Ectodermal cell (in vitro differentiated cells): ENCODE results near the gene GPANK1.
A peak's percentile ranks its signal among the peaks of the same experiment; 100 is the strongest.

ENCODE experiments used
- H3K27ac ChIP-seq: 2 replicates; pipeline ENCODE4 v1.7.0; 2013; ENCODE audit warnings: mild to moderate bottlenecking, low read depth, low read length; ENCODE audit not compliant: insufficient read depth, poor library complexity, severe bottlenecking
- H3K27me3 ChIP-seq: 2 replicates; pipeline ENCODE4 v1.7.0; 2013; ENCODE audit warnings: mild to moderate bottlenecking, low read length; ENCODE audit not compliant: insufficient read depth, control insufficient read depth, poor library complexity, severe bottlenecking
- H3K36me3 ChIP-seq: one replicate; pipeline ENCODE4 v1.7.0; 2013; ENCODE audit warnings: low read length; ENCODE audit not compliant: control insufficient read depth, insufficient read depth
- H3K4me1 ChIP-seq: one replicate; pipeline ENCODE4 v1.7.0; 2013; ENCODE audit warnings: low read length; ENCODE audit not compliant: control insufficient read depth, insufficient read depth
- H3K4me3 ChIP-seq: 2 replicates; pipeline ENCODE4 v1.7.0; 2013; ENCODE audit warnings: low read depth, low read length, control low read depth; ENCODE audit not compliant: insufficient read depth
- H3K9me3 ChIP-seq: 2 replicates; pipeline ENCODE4 v1.7.0; 2013; ENCODE audit warnings: mild to moderate bottlenecking, low read length, moderate library complexity; ENCODE audit not compliant: control insufficient read depth
- WGBS, 2 experiments: methylation state at CpG; one replicate each; pipeline ENCODE4 v1.1.7; 2013; ENCODE audit warnings: missing lambda C conversion rate in 2 of 2; 5-methylcytosine and 5-hydroxymethylcytosine counted together

GPANK1 gene

DNA sequence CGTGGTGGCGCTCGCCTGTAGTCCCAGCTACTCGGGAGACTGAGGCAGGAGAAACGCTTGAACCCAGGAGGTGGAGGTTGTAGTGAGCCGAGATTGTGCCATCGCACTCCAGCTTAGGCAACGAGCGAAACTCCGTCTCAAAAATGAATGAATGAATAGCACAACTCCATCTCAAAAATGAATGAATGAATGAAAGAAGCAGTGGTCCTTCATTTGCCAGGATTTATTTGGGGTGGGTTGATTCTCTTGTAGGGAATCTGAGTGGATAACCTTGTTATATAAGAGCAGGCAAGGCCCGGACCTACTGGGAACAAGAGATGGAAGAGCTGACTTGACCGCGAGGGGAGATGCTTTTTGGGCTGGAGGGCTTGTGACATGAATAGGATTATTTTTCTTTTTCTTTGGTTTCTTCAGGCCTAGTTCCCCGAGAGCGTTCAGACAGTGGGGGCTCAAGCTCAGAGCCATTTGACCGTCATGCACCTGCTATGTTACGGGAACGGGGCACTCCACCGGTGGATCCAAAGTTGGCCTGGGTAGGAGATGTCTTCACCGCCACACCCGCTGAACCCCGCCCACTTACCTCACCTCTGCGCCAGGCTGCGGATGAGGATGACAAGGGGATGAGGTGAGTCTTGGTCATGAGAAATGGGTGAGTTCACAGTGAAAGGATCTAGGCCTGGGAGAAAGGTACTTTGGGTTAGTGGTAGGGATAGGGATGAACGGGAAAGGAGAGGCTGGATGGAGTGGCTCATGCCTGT, 34.4 kb downstream of the GPANK1 start:
- Histone ChIP-seq H3K4me3 (no peak overlapping the region), H3K4me1 (no peaks in the 10 kb centered on the region), H3K9me3 (no peaks in the 10 kb centered on the region), H3K27ac (no peak overlapping the region), H3K27me3 (no peaks in the 10 kb centered on the region), H3K36me3 (peaks cover 98% of the 10 kb centered on the region)
- 92 to 93% methylated on average over 25 of the region's 25 CpGs for WGBS, 2 experiments

DNA sequence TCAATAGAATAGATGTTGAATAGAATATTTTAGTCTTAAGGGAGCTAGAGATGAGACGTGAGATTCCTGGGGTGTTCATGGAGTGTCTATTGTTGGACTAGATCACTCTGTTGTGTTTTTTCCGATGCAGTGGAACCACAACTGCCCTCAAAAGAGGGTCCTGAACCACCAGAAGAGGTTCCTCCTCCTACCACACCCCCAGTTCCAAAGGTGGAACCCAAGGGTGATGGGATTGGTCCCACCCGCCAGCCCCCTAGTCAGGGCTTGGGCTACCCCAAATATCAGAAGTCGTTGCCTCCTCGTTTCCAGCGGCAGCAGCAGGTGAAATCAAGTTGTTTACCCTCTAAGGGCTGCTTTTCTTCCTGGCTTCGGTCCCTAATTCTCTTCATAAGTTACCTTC, 35.8 kb downstream of the GPANK1 start:
- Histone ChIP-seq H3K4me1 (no peaks in the 10 kb centered on the region), H3K4me3 (no peak overlapping the region), H3K9me3 (no peaks in the 10 kb centered on the region), H3K27me3 (no peaks in the 10 kb centered on the region), H3K36me3 (peaks cover 98% of the 10 kb centered on the region), H3K27ac (no peak overlapping the region)
- WGBS, 2 experiments = 94 to 96% methylated on average over 7 of the region's 7 CpGs

GRCh38 chr6:31627690-31628287, 37.0 kb downstream of the GPANK1 start:
- Histone ChIP-seq H3K36me3 (peaks cover 98% of the 10 kb centered on the region), H3K9me3 (no peaks in the 10 kb centered on the region), H3K27ac (no peak overlapping the region), H3K4me3 (no peak overlapping the region), H3K4me1 (peaks cover 2% of the 10 kb centered on the region), H3K27me3 (no peaks in the 10 kb centered on the region)
- WGBS, 2 experiments = 94 to 97% methylated on average over 19 of the region's 19 CpGs

- no peak overlapping the region for H3K27ac ChIP-seq
- H3K9me3 ChIP-seq = no peaks in the 10 kb centered on the region
- no peak overlapping the region for H3K4me3 ChIP-seq
- peaks cover 10% of the 10 kb centered on the region for H3K4me1 ChIP-seq
- H3K36me3 ChIP-seq = peaks cover 93% of the 10 kb centered on the region
- 95 to 97% methylated on average over 9 to 10 of the region's 10 CpGs for WGBS, 2 experiments
- no peaks in the 10 kb centered on the region for H3K27me3 ChIP-seq
These were observed 37.8 kb downstream of the GPANK1 start for GRCh38 chr6:31626952-31627351.

DNA sequence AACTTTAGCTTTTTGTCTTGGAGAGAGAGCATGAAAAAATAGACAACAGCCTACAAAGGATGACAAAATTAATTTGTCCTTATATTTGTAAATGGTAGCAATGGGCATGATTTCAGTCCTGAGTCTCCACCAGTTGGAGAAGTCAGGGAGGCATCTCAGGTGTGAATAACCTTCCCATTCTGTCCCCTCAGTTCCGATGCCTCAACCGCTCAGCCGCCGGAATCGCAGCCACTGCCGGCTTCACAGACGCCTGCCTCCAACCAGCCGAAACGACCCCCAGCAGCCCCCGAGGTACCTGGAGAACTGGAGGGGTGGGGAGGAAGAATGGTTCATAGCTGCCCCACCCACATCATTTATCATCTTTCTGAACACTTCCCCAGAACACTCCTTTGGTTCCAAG, 40.7 kb downstream of the GPANK1 start:
- peaks cover 65% of the 10 kb centered on the region for H3K36me3 ChIP-seq
- H3K27ac ChIP-seq = no peak overlapping the region
- H3K4me1 ChIP-seq = peaks cover 10% of the 10 kb centered on the region
- WGBS, 2 experiments = 97 to 99% methylated on average over 10 of the region's 10 CpGs
- no peaks in the 10 kb centered on the region for H3K27me3 ChIP-seq
- H3K9me3 ChIP-seq = no peaks in the 10 kb centered on the region
- H3K4me3 ChIP-seq = no peak overlapping the region

DNA sequence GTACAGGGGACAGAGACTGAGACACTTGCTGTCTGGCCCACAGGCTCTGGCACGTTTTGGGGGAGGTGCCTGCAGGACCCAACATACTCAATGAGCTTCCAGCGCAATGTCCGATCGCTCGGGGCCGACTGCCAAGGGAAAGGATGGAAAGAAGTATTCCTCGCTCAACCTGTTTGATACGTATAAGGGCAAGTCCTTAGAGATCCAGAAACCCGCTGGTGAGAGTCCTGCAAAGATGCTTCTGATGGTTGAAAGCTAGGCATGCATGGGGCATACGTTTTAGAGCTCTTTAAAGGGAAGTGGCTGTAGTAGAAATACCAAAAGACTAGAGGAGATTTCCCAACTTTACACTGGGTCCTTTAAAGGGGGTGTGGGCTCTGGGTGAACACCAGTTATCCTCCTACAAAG, 42.1 kb downstream of the GPANK1 start:
- no peaks in the 10 kb centered on the region for H3K27me3 ChIP-seq
- H3K4me3 ChIP-seq = peak overlapping the region; percentile 79
- no peaks in the 10 kb centered on the region for H3K9me3 ChIP-seq
- peaks cover 51% of the 10 kb centered on the region for H3K36me3 ChIP-seq
- H3K27ac ChIP-seq = no peak overlapping the region
- peaks cover 10% of the 10 kb centered on the region for H3K4me1 ChIP-seq
- WGBS, 2 experiments = 92 to 94% methylated on average over 10 of the region's 10 CpGs

DNA sequence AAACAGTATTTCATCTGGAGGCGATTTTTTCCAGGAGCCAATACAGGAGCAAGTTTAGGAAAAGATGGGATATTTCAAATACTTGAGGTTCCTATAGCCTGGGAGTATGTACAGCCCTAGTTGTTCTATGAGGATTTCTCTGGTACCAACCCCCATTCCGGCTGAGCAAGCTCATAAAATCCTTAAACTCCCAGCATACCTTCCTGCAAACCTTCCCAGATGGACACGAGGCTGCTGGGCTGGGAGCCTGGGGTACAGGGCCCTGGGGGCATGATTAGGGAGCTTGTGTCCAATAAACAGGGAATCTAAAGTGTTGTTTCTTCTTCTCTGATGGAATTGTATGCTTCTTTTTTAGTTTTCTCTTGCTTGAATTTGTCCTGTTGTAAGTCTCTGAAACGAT, 42.8 kb downstream of the GPANK1 start:
- WGBS, 2 experiments = 39 to 44% methylated on average over 4 of the region's 4 CpGs
- H3K27ac ChIP-seq = no peak overlapping the region

DNA sequence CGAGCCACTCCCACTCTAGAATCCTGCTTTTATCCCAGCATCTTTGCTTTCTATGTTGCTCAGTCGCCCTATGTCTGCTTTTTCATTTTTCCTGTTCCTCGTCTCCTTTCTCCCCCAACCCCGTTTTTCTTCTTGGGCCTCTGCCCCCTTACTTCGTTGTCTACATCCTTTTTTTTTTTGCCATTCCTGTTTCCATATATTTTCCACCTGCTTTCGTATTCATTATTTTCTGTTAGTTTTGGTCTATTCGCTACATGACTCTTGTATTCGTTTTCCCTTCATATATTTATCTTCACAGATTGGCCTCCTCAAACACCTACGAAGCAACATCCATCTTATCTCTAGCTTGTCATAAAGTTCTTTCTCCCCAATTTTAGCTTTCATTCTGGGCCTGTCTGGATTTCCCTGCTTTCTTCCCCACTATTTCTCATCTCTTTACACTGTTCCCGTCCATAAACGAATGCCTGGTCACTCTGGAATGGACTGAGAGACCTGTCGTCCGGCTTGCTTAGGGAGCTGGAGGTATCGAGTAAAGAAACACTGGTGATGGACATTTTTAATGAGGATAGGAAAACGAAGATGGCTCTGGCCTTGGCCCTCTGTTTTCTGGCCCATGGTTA, 43.4 kb downstream of the GPANK1 start:
- Histone ChIP-seq H3K4me1 (peaks cover 10% of the 10 kb centered on the region), H3K9me3 (no peaks in the 10 kb centered on the region), H3K36me3 (peaks cover 39% of the 10 kb centered on the region), H3K27me3 (no peaks in the 10 kb centered on the region), H3K4me3 (peak overlapping the region; percentile 79), H3K27ac (peak overlapping the region; percentile 100)
- WGBS, 2 experiments = 6 to 7% methylated on average over 15 of the region's 15 CpGs

More for the DNA sequence above, 42.8 kb downstream of the GPANK1 start:
- peaks cover 10% of the 10 kb centered on the region for H3K4me1 ChIP-seq
- H3K9me3 ChIP-seq = no peaks in the 10 kb centered on the region
- H3K4me3 ChIP-seq = peak overlapping the region; percentile 79
- H3K27me3 ChIP-seq = no peaks in the 10 kb centered on the region
- peaks cover 45% of the 10 kb centered on the region for H3K36me3 ChIP-seq

GRCh38 chr6:31620586-31621319, 44.0 kb downstream of the GPANK1 start, which contains the start of gene PRRC2A:
Gene PRRC2A, plus strand, starts transcription at chr6:31620715. Its CDS starts 2,075 bp downstream, at chr6:31622790.
- WGBS, 2 experiments = 0% methylated on average over 67 of the region's 67 CpGs
- peak within 1 kb of the TSS; percentile 100 for H3K27ac ChIP-seq

More at GRCh38 chr6:31620586-31621319, 44.0 kb downstream of the GPANK1 start, which contains the start of gene PRRC2A:
- Histone ChIP-seq H3K4me3 (peak within 1 kb of the TSS; percentile 79), H3K27me3 (no peaks in the 10 kb centered on the region), H3K36me3 (peaks cover 33% of the 10 kb centered on the region), H3K9me3 (no peaks in the 10 kb centered on the region), H3K4me1 (peaks cover 14% of the 10 kb centered on the region)
